ENCODE results near the gene ANKRD44. TPM values are rescaled to one million over a fixed set of nuclear protein-coding genes. Genes with fewer than 3 reads are reported as not detected.

The ANKRD44 gene
- total and polyA plus RNA-seq, 2 of the 8 experiments (the other 6 are each of a cell fraction or from before 2014, with no cell fraction given), result 1.2 to 1.3 TPM

DNA sequence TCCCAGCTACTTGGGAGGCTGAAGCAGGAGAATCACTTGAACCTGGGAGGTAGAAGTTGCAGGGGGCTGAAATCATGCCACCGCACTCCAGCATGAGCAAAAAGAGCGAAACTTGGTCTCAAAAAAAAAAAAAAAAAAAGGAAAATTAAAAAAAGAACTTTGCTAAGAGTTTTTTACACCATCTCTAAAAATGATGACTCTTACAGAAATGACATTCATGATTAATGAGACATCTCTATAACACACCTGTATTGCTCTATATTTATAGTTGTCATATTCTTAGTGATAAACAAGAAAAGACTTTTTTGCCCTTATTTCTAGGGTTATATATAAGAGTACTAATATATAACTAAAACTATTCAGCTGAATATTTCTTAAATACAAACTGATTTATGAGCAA, 34.4 kb downstream of the ANKRD44 start:
- Histone ChIP-seq H4K91ac (replicated peaks; ENCODE audit: insufficient read length, low read length) (no peak overlapping the region), H3K36me3 (ENCODE audit: control insufficient read depth in 2 of 4, insufficient read depth in 4 of 4, low read length in 3 of 4) (no peaks in the 10 kb centered on the region), H3K9me3 (ENCODE audit: insufficient read depth in 2 of 2, low read depth in 1 of 2, low read length in 1 of 2) (no peaks in the 10 kb centered on the region), H3K79me2 (ENCODE audit: control insufficient read depth in 1 of 2, insufficient read depth in 2 of 2, low read length in 2 of 2) (no peaks in the 10 kb centered on the region), H3K9ac (replicated peaks in 1 of 4; ENCODE audit: extremely low read depth in 1 of 4, low read depth in 3 of 4, low read length in 3 of 4) (no peak overlapping the region), H3K23me2 (ENCODE audit: low read depth, low read length) (no peaks in the 10 kb centered on the region), H4K20me1 (replicated peaks in 1 of 2; ENCODE audit: control insufficient read depth in 1 of 2, insufficient read depth in 2 of 2, low read length in 2 of 2) (no peaks in the 10 kb centered on the region), H3K23ac (ENCODE audit: insufficient read length) (no peak overlapping the region), H2BK15ac (ENCODE audit: low read length) (no peak overlapping the region), H2BK5ac (ENCODE audit: low read depth, low read length) (no peak overlapping the region), H3K18ac (ENCODE audit: extremely low read depth, low read length) (no peak overlapping the region), H3K4me3 (ENCODE audit: extremely low read depth in 1 of 4, insufficient read depth in 2 of 4, low read depth in 3 of 4, low read length in 4 of 4) (no peak overlapping the region), H3K4ac (replicated peaks; ENCODE audit: insufficient read length, low read depth, low read length) (no peak overlapping the region), H3K56ac (replicated peaks; ENCODE audit: insufficient read length, low read depth, low read length) (no peak overlapping the region), H2BK20ac (ENCODE audit: low read length) (no peak overlapping the region), H3K4me2 (ENCODE audit: insufficient read depth in 1 of 2, low read depth in 2 of 2, low read length in 2 of 2) (no peak overlapping the region), H2BK120ac (replicated peaks; ENCODE audit: low read depth, low read length) (no peak overlapping the region), H4K8ac (ENCODE audit: extremely low read depth, insufficient read depth, low read length) (no peak overlapping the region), H3K27ac (ENCODE audit: low read depth, low read length) (no peak overlapping the region), H2AK5ac (ENCODE audit: low read depth, low read length) (no peak overlapping the region), H2BK12ac (ENCODE audit: low read depth, low read length) (no peak overlapping the region), H3K14ac (ENCODE audit: insufficient read length) (no peak overlapping the region), H4K5ac (ENCODE audit: insufficient read length, low read depth, low read length) (no peak overlapping the region), H3K4me1 (replicated peaks in 1 of 4; ENCODE audit: control insufficient read depth in 3 of 4, insufficient read depth in 4 of 4, low read length in 3 of 4) (peaks cover 0 to 3% (median 1%) of the 10 kb centered on the region in 4 experiments; a peak in 2 of 7 replicates), H2AFZ (ENCODE audit: low read length) (no peak overlapping the region), H3K79me1 (ENCODE audit: low read depth, low read length) (no peaks in the 10 kb centered on the region), H3K27me3 (replicated peaks in 1 of 4; ENCODE audit: control insufficient read depth in 3 of 4, extremely low read depth in 1 of 4, insufficient read depth in 3 of 4, low read length in 3 of 4) (no peaks in the 10 kb centered on the region)
- ChIA-PET POLR2A (ENCODE audit: partially characterized antibody) (no interaction called here), CTCF (ENCODE audit: partially characterized antibody) (no interaction called here)
- no peak for TF ChIP-seq CHD2 (IDR thresholded peaks at IDR 0.05; ENCODE audit: low read length)
- TF ChIP-seq YY1 (IDR thresholded peaks at IDR 0.05; ENCODE audit: low read depth, low read length), result no peak
- no peak for TF ChIP-seq SP2 (IDR thresholded peaks at IDR 0.05; ENCODE audit: low read length)
- no peak for TF ChIP-seq CBX5 (IDR thresholded peaks at IDR 0.05; ENCODE audit: low read depth, low read length)
- no peak for TF ChIP-seq ATF2 (IDR thresholded peaks at IDR 0.05; ENCODE audit: low read length)
- no peak for TF ChIP-seq EP300 (IDR thresholded peaks at IDR 0.05; ENCODE audit: borderline replicate concordance in 1 of 2, low read depth in 2 of 2, low read length in 2 of 2)
- TF ChIP-seq SAP30 (IDR thresholded peaks at IDR 0.05; ENCODE audit: insufficient read depth, insufficient replicate concordance, low read length), result no peak
- no peak for TF ChIP-seq BRCA1 (IDR thresholded peaks at IDR 0.05; ENCODE audit: low read depth, low read length)
- no peak for DNase-seq (ENCODE audit: low read depth in 1 of 2, low spot score in 2 of 2)
- no peak for FAIRE-seq
- WGBS, 2 experiments (ENCODE audit: extremely low coverage in 1 of 2, insufficient coverage in 1 of 2, insufficient read length in 1 of 2, insufficient replicate concordance in 2 of 2, low coverage in 1 of 2, low lambda C conversion rate in 2 of 2, missing lambda C conversion rate in 1 of 2), result 95% methylated on average over 2 of the region's 2 CpGs; no CpG with 5 or more reads in 1 of the 2 experiments

Measured in H1 (cell line).